ENCODE measurements around the gene FTCD.

FTCD gene

GRCh38 chr21:46119637-46120271 is 35.6 kb downstream of the FTCD start:
- intact Hi-C loops (cut with DNase I): no loop called here
- peak in 12 of 42 donors; percentile 0 to 29 (median 4) for DNase-seq

DNA sequence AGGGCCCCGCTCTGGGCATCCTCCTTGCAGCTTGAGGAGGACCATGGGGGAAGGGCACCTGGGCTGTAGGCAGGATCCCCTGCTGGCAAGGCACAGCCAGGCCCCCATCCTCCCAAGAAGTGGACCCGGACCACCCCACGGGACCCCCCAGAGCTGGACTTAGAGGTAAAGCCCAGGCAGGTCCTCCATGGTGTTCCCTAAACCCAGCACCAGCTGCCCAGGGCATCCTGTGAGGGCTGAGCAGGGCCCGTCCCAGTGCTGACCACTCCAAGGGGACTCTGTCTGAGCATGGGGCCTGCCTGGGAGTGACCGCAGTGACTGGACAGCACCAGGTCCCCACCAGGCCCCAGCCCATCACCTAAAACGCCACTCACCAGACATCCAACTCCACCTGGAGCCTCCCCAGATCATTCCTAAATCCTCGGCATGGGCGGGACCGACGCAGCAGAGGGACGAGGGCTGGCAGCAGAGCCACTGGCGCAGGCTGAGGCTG is 36.2 kb downstream of the FTCD start:
- DNase-seq: peak in 16 of 42 donors; percentile 1 to 30 (median 6)
- intact Hi-C loops (cut with DNase I): no loop called here

DNA sequence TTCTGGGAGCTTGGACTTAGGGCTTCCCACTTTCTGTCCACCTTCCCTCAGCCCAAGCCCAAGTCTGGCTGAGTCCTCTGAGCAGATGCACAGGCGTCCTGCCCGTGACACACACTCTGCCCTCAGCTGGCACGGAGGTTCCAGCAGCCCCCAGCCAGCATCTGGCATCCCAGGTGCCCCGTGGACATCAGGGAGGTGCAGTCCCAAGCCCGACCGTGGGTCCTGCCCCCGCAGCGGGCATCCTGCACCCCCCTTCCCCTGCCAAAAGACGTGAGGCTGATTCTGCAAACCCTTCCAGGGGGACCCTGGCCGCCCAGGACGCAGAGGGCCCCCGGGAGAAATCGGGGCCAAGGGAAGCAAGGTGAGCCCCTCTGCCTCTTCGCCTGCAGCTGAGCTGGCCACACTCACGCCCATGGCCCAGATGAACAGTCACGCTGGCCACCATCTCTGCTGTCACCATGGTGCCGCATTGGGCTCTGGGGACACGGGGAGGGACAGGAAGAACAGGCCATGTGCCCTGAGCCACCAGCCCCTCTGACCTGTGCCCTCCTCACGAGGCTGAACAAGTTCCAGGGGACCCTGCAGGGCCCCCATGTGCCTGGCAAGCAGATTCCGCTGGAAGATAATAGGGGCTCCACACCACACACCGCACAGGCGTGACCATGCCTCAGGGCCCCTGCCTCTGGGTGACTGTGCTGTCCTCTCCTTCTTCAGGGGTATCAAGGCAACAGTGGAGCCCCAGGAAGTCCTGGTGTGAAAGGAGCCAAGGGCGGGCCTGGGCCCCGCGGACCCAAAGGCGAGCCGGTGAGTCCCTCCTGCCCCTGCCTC is 36.8 kb downstream of the FTCD start:
- peak in 20 of 42 donors; percentile 1 to 23 (median 6) for DNase-seq
- intact Hi-C loops (cut with DNase I): no loop called here

DNA sequence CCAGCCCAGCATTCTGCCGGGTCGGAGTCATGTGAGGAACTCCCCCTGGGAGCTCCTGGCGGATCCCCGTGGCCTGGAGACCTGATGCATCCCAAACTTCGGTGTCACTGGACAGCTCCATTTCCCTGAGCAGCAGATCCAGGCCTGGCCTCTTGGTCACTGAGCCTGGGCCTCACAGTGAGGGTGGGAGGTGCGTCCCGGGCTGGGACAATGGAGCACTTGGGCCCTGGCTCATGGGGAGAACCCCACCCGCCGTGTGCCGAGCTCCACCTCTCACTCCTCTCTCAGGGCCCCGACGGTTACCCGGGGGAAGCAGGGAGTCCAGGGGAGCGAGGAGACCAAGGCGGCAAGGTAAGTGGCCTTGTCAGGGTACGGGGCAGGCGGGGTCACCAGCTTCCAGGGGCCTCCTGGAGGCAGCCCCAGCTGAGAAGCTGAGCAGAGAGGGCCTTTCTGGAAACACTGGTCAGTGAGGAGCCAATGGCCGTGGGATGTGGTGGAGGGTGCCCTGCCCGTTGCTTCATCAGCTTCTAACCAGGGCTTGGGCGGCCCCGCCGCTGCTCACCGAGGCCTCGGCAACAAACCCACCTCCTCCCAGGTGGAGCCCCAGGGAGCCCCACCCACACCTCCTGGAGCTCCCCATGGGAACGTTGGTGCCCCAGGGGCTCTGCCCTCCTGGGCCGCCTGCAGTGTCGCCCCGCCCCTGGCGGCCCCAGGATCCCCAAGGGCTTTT is 37.6 kb downstream of the FTCD start:
- peak in 18 of 42 donors; percentile 1 to 30 (median 4) for DNase-seq
- intact Hi-C loops (cut with DNase I): no loop called here

GRCh38 chr21:46116776-46117585 is 38.4 kb downstream of the FTCD start:
- intact Hi-C loops (cut with DNase I): no loop called here
- DNase-seq: peak in 17 of 42 donors; percentile 1 to 29 (median 5)

- DNase-seq: peak in 17 of 42 donors; percentile 1 to 27 (median 8)
- intact Hi-C loops (cut with DNase I): no loop called here
Measured at GRCh38 chr21:46116189-46116775, 39.1 kb downstream of the FTCD start.

DNA sequence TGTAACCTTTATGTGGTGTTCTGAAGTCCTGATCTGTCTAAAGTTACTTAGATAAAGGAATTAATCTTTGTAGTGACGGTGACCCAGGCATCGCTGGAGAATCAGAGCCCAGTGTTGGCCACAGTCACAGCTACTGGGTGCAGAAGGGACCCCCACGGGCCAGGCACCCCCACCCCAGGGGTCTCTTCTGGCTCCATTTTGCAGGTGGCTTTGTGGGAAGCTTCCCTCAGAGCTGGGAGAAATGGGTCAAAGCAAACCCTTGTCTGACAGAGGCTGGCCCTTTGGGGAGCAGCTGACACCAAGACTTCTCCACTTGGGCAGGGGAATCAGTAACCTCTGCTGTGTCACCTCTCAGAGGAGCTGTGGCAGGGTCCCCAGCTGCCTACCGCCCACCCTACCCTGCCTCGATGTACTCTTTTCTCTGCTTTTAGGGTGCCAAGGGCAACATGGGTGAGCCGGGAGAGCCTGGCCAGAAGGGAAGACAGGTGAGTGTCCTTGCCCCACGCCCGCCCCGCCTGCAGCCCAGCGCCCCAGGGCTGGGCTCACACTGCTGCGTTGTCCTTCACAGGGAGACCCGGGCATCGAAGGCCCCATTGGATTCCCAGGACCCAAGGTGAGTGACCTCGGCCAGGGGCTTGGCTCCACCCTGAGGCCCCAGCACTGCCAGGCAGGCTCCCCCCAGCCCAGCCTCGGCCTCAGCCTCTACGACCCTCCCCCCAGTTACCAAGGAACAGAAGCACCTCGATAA is 39.8 kb downstream of the FTCD start:
- intact Hi-C loops (cut with DNase I): no loop called here
- DNase-seq: peak in 15 of 42 donors; percentile 0 to 29 (median 5)

DNA sequence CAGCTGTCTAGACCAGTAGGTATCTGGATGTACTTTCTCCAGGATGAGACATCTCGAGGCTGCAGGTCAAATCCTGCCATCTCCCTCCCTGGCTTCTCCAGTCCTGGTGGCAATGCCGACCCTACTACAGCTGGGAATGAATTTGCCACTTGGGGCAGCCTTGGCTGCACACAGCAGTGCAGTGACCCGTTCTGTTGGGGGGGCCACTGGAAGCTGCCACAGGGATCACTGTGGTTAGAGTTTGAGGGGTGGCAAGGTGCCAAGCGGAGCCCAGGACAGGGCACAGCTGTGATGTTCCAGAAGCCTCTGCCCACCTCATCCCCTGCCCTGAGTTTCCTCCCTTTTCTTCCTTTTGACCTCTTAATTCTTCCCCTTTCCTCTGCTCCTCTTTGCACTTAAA is 40.4 kb downstream of the FTCD start:
- intact Hi-C loops (cut with DNase I): no loop called here
- peak in 16 of 42 donors; percentile 1 to 39 (median 8) for DNase-seq

- peak in 18 of 42 donors; percentile 2 to 25 (median 6) for DNase-seq
- intact Hi-C loops (cut with DNase I): no loop called here
Measured at GRCh38 chr21:46113497-46114176, 41.7 kb downstream of the FTCD start.

- DNase-seq: peak in 18 of 42 donors; percentile 1 to 23 (median 6)
- intact Hi-C loops (cut with DNase I): no loop called here
Measured at GRCh38 chr21:46112725-46113215, 42.6 kb downstream of the FTCD start.

GRCh38 chr21:46111857-46112724 is 43.3 kb downstream of the FTCD start:
- DNase-seq: peak in 20 of 42 donors; percentile 0 to 42 (median 10)
- intact Hi-C loops (cut with DNase I): no loop called here

- peak in 9 of 42 donors; percentile 1 to 12 (median 4) for DNase-seq
- intact Hi-C loops (cut with DNase I): no loop called here
Measured at GRCh38 chr21:46111193-46111571, 44.2 kb downstream of the FTCD start.

DNA sequence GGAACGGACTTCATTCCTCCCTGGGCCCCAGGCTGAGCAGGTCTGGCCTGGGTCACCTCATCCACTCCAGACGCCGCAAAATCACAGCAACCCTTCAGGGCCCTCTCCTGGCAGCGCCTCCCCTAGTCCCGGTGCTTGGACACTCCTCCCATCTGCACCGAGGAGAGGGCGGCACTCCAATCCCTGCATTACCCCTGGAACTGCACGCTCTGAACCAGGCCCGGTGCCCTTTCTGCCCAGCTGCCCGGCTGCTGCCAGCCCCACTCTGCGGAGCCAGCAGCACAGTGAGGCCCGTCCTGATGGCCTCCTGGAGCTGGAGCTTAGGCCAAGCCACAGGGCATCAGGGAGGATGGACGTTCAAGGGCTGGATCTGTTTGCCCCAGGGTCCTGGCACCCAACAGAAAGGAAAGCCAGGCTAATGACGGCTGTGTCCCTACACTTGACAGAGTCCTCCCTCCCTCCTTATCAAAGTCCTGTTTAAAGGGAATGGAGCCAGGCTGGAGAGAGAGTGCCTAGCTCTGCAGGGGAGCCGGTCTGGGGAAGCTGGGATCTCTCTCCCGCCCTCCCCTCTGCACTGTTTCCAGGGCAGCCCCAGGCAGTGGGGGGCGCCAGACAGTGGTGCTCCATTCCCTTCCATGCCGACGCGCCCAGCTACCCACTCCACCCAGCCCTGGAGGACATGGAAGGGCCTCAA is 44.7 kb downstream of the FTCD start:
- intact Hi-C loops (cut with DNase I): no loop called here
- peak in 24 of 42 donors; percentile 3 to 43 (median 17) for DNase-seq

GRCh38 chr21:46109313-46110221 is 45.8 kb downstream of the FTCD start:
- peak in 16 of 42 donors; percentile 1 to 31 (median 8) for DNase-seq
- intact Hi-C loops (cut with DNase I): no loop called here
